ENCODE measurements around the gene PIPOX. TPM values are rescaled to one million over a fixed set of nuclear protein-coding genes. Genes with fewer than 3 reads are reported as not detected.

The PIPOX gene
- total RNA-seq, 1 donor from 2014 or later, result 1.8 TPM

- Histone ChIP-seq H3K4me1 (ENCODE audit: insufficient read depth, low read length) (no peaks in the 10 kb centered on the region), H3K27me3 (ENCODE audit: insufficient read depth, low read length) (peaks cover 83% of the 10 kb centered on the region), H3K27ac (ENCODE audit: low read depth, low read length) (no peak overlapping the region), H3K9me3 (ENCODE audit: insufficient read depth, low read depth, low read length) (no peaks in the 10 kb centered on the region), H3K4me2 (ENCODE audit: low read length) (no peak overlapping the region), H3K4me3 (ENCODE audit: insufficient read depth, low read depth, low read length) (no peak overlapping the region), H4K20me1 (ENCODE audit: insufficient read depth, low read length) (no peaks in the 10 kb centered on the region), H3K79me2 (ENCODE audit: insufficient read depth, low read length) (no peaks in the 10 kb centered on the region), H3K36me3 (ENCODE audit: insufficient read depth, low read length) (no peaks in the 10 kb centered on the region), H2AFZ (ENCODE audit: low read depth, low read length) (no peak overlapping the region), H3K9ac (ENCODE audit: low read length) (no peak overlapping the region)
- DNase-seq (ENCODE audit: low read depth), result no peak
- H3K36me3 Mint-ChIP-seq (ENCODE audit: low read depth, unreplicated experiment), result no peaks in the 10 kb centered on the region
- no peak overlapping the region for H3K27ac Mint-ChIP-seq (ENCODE audit: unreplicated experiment)
- TF ChIP-seq CTCF (IDR thresholded peaks at IDR 0.05; ENCODE audit: insufficient read depth, low read depth, low read length) (no peak), EZH2 (IDR thresholded peaks at IDR 0.05; ENCODE audit: insufficient read depth, low read length) (peak; percentile 77)
- peaks cover 6% of the 10 kb centered on the region for H3K4me1 Mint-ChIP-seq (ENCODE audit: low read depth, unreplicated experiment)
- peaks cover 68% of the 10 kb centered on the region for H3K27me3 Mint-ChIP-seq (ENCODE audit: low read depth, unreplicated experiment)
- FAIRE-seq, result no peak
- H3K9me3 Mint-ChIP-seq (ENCODE audit: unreplicated experiment), result no peaks in the 10 kb centered on the region
- no peak overlapping the region for H3K4me3 Mint-ChIP-seq (ENCODE audit: unreplicated experiment)
Observed at GRCh38 chr17:29019475-29020181, 23.3 kb upstream of the PIPOX start.

- Histone ChIP-seq H3K9me3 (ENCODE audit: insufficient read depth, low read depth, low read length) (no peaks in the 10 kb centered on the region), H3K79me2 (ENCODE audit: insufficient read depth, low read length) (no peaks in the 10 kb centered on the region), H3K4me2 (ENCODE audit: low read length) (no peak overlapping the region), H3K4me1 (ENCODE audit: insufficient read depth, low read length) (no peaks in the 10 kb centered on the region), H2AFZ (ENCODE audit: low read depth, low read length) (no peak overlapping the region), H4K20me1 (ENCODE audit: insufficient read depth, low read length) (no peaks in the 10 kb centered on the region), H3K27me3 (ENCODE audit: insufficient read depth, low read length) (peaks cover 81% of the 10 kb centered on the region), H3K36me3 (ENCODE audit: insufficient read depth, low read length) (no peaks in the 10 kb centered on the region), H3K9ac (ENCODE audit: low read length) (no peak overlapping the region), H3K27ac (ENCODE audit: low read depth, low read length) (no peak overlapping the region), H3K4me3 (ENCODE audit: insufficient read depth, low read depth, low read length) (no peak overlapping the region)
- TF ChIP-seq EZH2 (IDR thresholded peaks at IDR 0.05; ENCODE audit: insufficient read depth, low read length), result no peak
- TF ChIP-seq CTCF (IDR thresholded peaks at IDR 0.05; ENCODE audit: insufficient read depth, low read depth, low read length), result no peak
- Mint-ChIP-seq H3K9me3 (ENCODE audit: unreplicated experiment) (no peaks in the 10 kb centered on the region), H3K4me3 (ENCODE audit: unreplicated experiment) (no peak overlapping the region), H3K36me3 (ENCODE audit: low read depth, unreplicated experiment) (no peaks in the 10 kb centered on the region), H3K4me1 (ENCODE audit: low read depth, unreplicated experiment) (peaks cover 6% of the 10 kb centered on the region), H3K27ac (ENCODE audit: unreplicated experiment) (no peak overlapping the region), H3K27me3 (ENCODE audit: low read depth, unreplicated experiment) (peaks cover 65% of the 10 kb centered on the region)
- FAIRE-seq (no peak), DNase-seq (ENCODE audit: low read depth) (no peak)
Observed at GRCh38 chr17:29020576-29020975, 22.4 kb upstream of the PIPOX start.

GRCh38 chr17:29021226-29021625, 21.7 kb upstream of the PIPOX start:
- Histone ChIP-seq H3K4me2 (ENCODE audit: low read length) (no peak overlapping the region), H3K27ac (ENCODE audit: low read depth, low read length) (no peak overlapping the region), H3K4me1 (ENCODE audit: insufficient read depth, low read length) (no peaks in the 10 kb centered on the region), H3K27me3 (ENCODE audit: insufficient read depth, low read length) (peaks cover 79% of the 10 kb centered on the region), H4K20me1 (ENCODE audit: insufficient read depth, low read length) (no peaks in the 10 kb centered on the region), H3K79me2 (ENCODE audit: insufficient read depth, low read length) (no peaks in the 10 kb centered on the region), H3K9me3 (ENCODE audit: insufficient read depth, low read depth, low read length) (no peaks in the 10 kb centered on the region), H3K9ac (ENCODE audit: low read length) (no peak overlapping the region), H3K36me3 (ENCODE audit: insufficient read depth, low read length) (no peaks in the 10 kb centered on the region), H3K4me3 (ENCODE audit: insufficient read depth, low read depth, low read length) (no peak overlapping the region), H2AFZ (ENCODE audit: low read depth, low read length) (no peak overlapping the region)
- TF ChIP-seq CTCF (IDR thresholded peaks at IDR 0.05; ENCODE audit: insufficient read depth, low read depth, low read length) (no peak), EZH2 (IDR thresholded peaks at IDR 0.05; ENCODE audit: insufficient read depth, low read length) (no peak)
- FAIRE-seq, result no peak
- Mint-ChIP-seq H3K4me1 (ENCODE audit: low read depth, unreplicated experiment) (peaks cover 6% of the 10 kb centered on the region), H3K9me3 (ENCODE audit: unreplicated experiment) (no peaks in the 10 kb centered on the region), H3K27ac (ENCODE audit: unreplicated experiment) (no peak overlapping the region), H3K27me3 (ENCODE audit: low read depth, unreplicated experiment) (peaks cover 67% of the 10 kb centered on the region), H3K4me3 (ENCODE audit: unreplicated experiment) (no peak overlapping the region), H3K36me3 (ENCODE audit: low read depth, unreplicated experiment) (no peaks in the 10 kb centered on the region)
- DNase-seq (ENCODE audit: low read depth), result no peak

Measured in astrocyte (in vitro differentiated cells and primary cell).